Measurements from ENCODE around the gene AGAP2.
"Not testable (repeated sequence)": the region's sequence is repeated elsewhere in the genome, so short reads cannot be mapped to it uniquely, and the experiment has no call there.

The AGAP2 gene

GRCh38 chr12:57722716-57723629 lies 15.6 kb downstream of the AGAP2 start:
- Histone ChIP-seq H3K36me3 (ENCODE audit: control insufficient read depth in 2 of 2, insufficient read depth in 1 of 2, low read length in 2 of 2) (peaks cover 7 to 39% of the 10 kb centered on the region in 2 experiments; a peak in 2 of 3 replicates), H3K27ac (ENCODE audit: extremely low read depth, low read depth, low read length) (no peak overlapping the region), H3K4me3 (ENCODE audit: low read depth, low read length) (no peak overlapping the region), H3K9me3 (ENCODE audit: control insufficient read depth, insufficient read depth, low read depth, low read length) (no peaks in the 10 kb centered on the region), H3K4me1 (ENCODE audit: control insufficient read depth, insufficient read depth, low read length) (no peaks in the 10 kb centered on the region)
- TF ChIP-seq KLF1 (tag by site-specific recombination; IDR thresholded peaks at IDR 0.05): 0 out of 2 replicates have a peak, but pooled peaks have one; percentile 19
- TF ChIP-seq ZIC2 (tag by site-specific recombination; IDR thresholded peaks at IDR 0.05): peak; percentile 78
- no peak for TF ChIP-seq ZNF239 (tag by site-specific recombination; IDR thresholded peaks at IDR 0.05)
- TF ChIP-seq ZNF585B (tag by site-specific recombination; IDR thresholded peaks at IDR 0.05): peak; percentile 59
- no peak for TF ChIP-seq ZNF138 (tag by site-specific recombination; IDR thresholded peaks at IDR 0.05; ENCODE audit: borderline replicate concordance)
- TF ChIP-seq ZBTB7A (tag by site-specific recombination; IDR thresholded peaks at IDR 0.05; ENCODE audit: low read depth): no peak
- ChIA-PET POLR2A (interaction anchor here (2.0 to 2.3 kb wide), 2 partner anchors 13 to 22 kb away, joined by 6 to 7 read pairs; partner anchors contain the start of gene TSPAN31), CTCF (interaction anchor here (1.2 to 4.6 kb wide), 3 partner anchors 9 to 30 kb away, joined by 3 to 55 read pairs (median 6); partner anchors contain the start of gene OS9)

GRCh38 chr12:57721846-57722608 lies 16.5 kb downstream of the AGAP2 start:
- H3K36me3 ChIP-seq (ENCODE audit: control insufficient read depth in 2 of 2, insufficient read depth in 1 of 2, low read length in 2 of 2): peaks cover 8 to 45% of the 10 kb centered on the region in 2 experiments; a peak in 2 of 3 replicates
- not testable (repeated sequence) for H3K4me3 ChIP-seq (ENCODE audit: low read depth, low read length); H3K9me3 ChIP-seq (ENCODE audit: control insufficient read depth, insufficient read depth, low read depth, low read length); H3K4me1 ChIP-seq (ENCODE audit: control insufficient read depth, insufficient read depth, low read length); H3K27ac ChIP-seq (ENCODE audit: extremely low read depth, low read depth, low read length)
- CTCF ChIA-PET: interaction anchor here (0.6 to 1.2 kb wide), 3 partner anchors 10 to 413 kb away, joined by 3 to 5 read pairs (median 3); no protein-coding TSS in a partner anchor
- POLR2A ChIA-PET: interaction anchor here (2.0 kb wide), 1 partner anchor 23 kb away, joined by 7 read pairs; the partner anchor contains the start of gene TSPAN31

GRCh38 chr12:57720606-57721595 lies 17.6 kb downstream of the AGAP2 start:
- TF ChIP-seq ZSCAN18 (tag by site-specific recombination; IDR thresholded peaks at IDR 0.05) (no peak), CTCF (tag by site-specific recombination; IDR thresholded peaks at IDR 0.05) (0 out of 2 replicates have a peak, but pooled peaks have one; percentile 21)
- Histone ChIP-seq H3K36me3 (ENCODE audit: control insufficient read depth in 2 of 2, insufficient read depth in 1 of 2, low read length in 2 of 2) (peaks cover 8 to 56% of the 10 kb centered on the region in 2 experiments; a peak in 2 of 3 replicates), H3K4me1 (ENCODE audit: control insufficient read depth, insufficient read depth, low read length) (no peaks in the 10 kb centered on the region), H3K9me3 (ENCODE audit: control insufficient read depth, insufficient read depth, low read depth, low read length) (no peaks in the 10 kb centered on the region), H3K4me3 (ENCODE audit: low read depth, low read length) (no peak overlapping the region), H3K27ac (ENCODE audit: extremely low read depth, low read depth, low read length) (no peak overlapping the region)
- ChIA-PET POLR2A (no interaction called here), CTCF (interaction anchor here (0.6 kb wide), 2 partner anchors 39 to 200 kb away, joined by 3 to 4 read pairs; no protein-coding TSS in a partner anchor)
